Lower lobe of right lung (tissue), 2 donors: ENCODE measurements around the gene ZIC3. TPM values are rescaled to one million over a fixed set of nuclear protein-coding genes. Genes with fewer than 3 reads are reported as not detected.
"Not testable (repeated sequence)": the region's sequence is repeated elsewhere in the genome, so short reads cannot be mapped to it uniquely, and the experiment has no call there.

Source experiments
- ATAC-seq, 2 donors: fragments of 200-7000 bp; cut with Tn5 transposase; one replicate each; pipeline ENCODE4 v1.9.1; 2020 to 2022; ENCODE audit warnings: mild to moderate bottlenecking in 2 of 2, moderate library complexity in 2 of 2
- DNase-seq: peaks from one replicate; pipeline ENCODE4 v3.0.0-alpha.2; 2020
- H3K27ac ChIP-seq: fragments of 200-600 bp; one replicate; pipeline ENCODE4 v1.8.0; 2022
- H3K27me3 ChIP-seq: fragments of 200-600 bp; one replicate; pipeline ENCODE4 v1.8.0; 2022; ENCODE audit warnings: low read depth
- H3K36me3 ChIP-seq: fragments of 200-600 bp; one replicate; pipeline ENCODE4 v1.8.0; 2022; ENCODE audit warnings: mild to moderate bottlenecking
- H3K4me1 ChIP-seq: fragments of 200-600 bp; one replicate; pipeline ENCODE4 v1.8.0; 2022
- H3K4me3 ChIP-seq: fragments of 200-600 bp; one replicate; pipeline ENCODE4 v1.8.0; 2022; ENCODE audit warnings: mild to moderate bottlenecking
- H3K9me3 ChIP-seq: fragments of 200-600 bp; one replicate; pipeline ENCODE4 v1.8.0; 2022
- intact Hi-C: fragments of 100-400 bp; cut with DNase I; formaldehyde crosslinking; loops from one replicate; pipeline ENCODE4 v1.11.0; 2022
- total RNA-seq: library from RNA; stranded (reverse); fragmentation: NEBNext Ultra II Directional; extraction: Animal tissue kit (Norgen Biotek cat#: 25700); gene quantifications from one replicate; pipeline ENCODE4 v1.2.1, GENCODE V29; 2021
- TF ChIP-seq, protein P1 (sequence below): fragments of 200-600 bp; IDR thresholded peaks from one replicate; pipeline ENCODE4 v1.8.0; 2022; ENCODE audit warnings: antibody characterized with exemption, mild to moderate bottlenecking
- donor health status: DM: no; HTN: yes; CAD: no; lungs with severe emphysema.

Gene ZIC3
- total RNA-seq, 1 donor from 2014 or later = not detected

DNA sequence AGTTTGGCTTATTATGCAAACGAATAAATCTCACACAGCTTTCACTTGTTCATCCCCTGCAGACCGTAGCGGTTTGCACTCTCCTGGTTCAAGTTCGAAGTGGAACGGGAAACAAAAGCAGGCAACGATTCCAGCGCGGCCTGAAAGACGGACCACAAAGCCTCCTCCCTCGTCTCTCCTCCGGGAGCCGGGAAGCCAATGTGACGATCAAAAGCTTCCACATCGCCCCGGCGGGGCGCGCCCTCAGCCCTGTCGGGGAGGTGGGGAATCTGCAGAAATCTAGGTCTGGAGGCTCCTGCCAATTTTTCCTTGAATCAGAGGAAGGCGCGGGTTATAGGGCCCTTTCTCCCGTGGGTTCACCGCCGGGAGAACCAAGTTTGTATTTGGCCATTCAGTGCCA lies 16.9 kb upstream of the ZIC3 start:
- H3K36me3 ChIP-seq = no peaks in the 10 kb centered on the region
- TF ChIP-seq, protein P1, sequence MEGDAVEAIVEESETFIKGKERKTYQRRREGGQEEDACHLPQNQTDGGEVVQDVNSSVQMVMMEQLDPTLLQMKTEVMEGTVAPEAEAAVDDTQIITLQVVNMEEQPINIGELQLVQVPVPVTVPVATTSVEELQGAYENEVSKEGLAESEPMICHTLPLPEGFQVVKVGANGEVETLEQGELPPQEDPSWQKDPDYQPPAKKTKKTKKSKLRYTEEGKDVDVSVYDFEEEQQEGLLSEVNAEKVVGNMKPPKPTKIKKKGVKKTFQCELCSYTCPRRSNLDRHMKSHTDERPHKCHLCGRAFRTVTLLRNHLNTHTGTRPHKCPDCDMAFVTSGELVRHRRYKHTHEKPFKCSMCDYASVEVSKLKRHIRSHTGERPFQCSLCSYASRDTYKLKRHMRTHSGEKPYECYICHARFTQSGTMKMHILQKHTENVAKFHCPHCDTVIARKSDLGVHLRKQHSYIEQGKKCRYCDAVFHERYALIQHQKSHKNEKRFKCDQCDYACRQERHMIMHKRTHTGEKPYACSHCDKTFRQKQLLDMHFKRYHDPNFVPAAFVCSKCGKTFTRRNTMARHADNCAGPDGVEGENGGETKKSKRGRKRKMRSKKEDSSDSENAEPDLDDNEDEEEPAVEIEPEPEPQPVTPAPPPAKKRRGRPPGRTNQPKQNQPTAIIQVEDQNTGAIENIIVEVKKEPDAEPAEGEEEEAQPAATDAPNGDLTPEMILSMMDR = no peak
- H3K27me3 ChIP-seq = peaks cover 60% of the 10 kb centered on the region
- H3K4me1 ChIP-seq = no peaks in the 10 kb centered on the region
- no peak overlapping the region for H3K4me3 ChIP-seq
- intact Hi-C loops = no loop called here
- H3K9me3 ChIP-seq = no peaks in the 10 kb centered on the region
- ATAC-seq = no peak
- DNase-seq = no peak
- H3K27ac ChIP-seq = no peak overlapping the region

GRCh38 chrX:137549851-137550664 lies 15.9 kb upstream of the ZIC3 start:
- ATAC-seq (no peak), DNase-seq (no peak)
- H3K27ac ChIP-seq = no peak overlapping the region
- no peaks in the 10 kb centered on the region for H3K36me3 ChIP-seq
- TF ChIP-seq, protein P1 = no peak
- no peak overlapping the region for H3K4me3 ChIP-seq
- H3K4me1 ChIP-seq = no peaks in the 10 kb centered on the region
- H3K9me3 ChIP-seq = no peaks in the 10 kb centered on the region
- peaks cover 60% of the 10 kb centered on the region for H3K27me3 ChIP-seq
- intact Hi-C loops = no loop called here

DNA sequence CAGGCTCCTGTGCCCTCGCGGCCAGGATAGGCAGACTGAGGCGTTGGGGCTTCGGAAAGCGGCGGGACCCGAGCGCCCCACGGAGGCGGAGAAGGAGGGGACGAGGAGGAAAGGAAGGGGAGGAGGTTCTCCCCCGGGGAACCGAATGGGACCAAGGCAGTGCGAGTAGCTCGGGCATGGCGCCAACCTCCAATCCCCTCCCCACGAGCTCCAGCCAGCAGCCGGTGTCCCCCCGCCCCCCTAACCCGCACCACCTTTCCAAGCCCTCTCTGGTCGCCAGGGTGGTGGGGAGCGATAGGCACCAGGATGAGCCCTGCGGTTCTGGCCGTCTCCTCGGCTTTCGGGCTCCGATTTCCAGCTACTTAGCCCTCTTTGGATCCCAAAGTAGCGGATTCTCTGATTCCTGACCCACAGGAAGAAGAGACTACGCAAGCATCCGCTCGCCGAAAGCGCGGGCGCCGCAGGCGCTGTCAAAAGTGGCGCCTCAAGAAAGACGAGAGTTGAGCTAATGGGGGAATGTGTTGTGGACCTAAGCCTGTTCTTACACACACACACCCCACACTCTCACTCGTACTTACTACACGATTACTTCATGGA lies 15.2 kb upstream of the ZIC3 start:
- no peaks in the 10 kb centered on the region for H3K9me3 ChIP-seq
- H3K36me3 ChIP-seq = no peaks in the 10 kb centered on the region
- DNase-seq (no peak), ATAC-seq (no peak)
- H3K27me3 ChIP-seq = peaks cover 56% of the 10 kb centered on the region
- no peak overlapping the region for H3K27ac ChIP-seq
- TF ChIP-seq, protein P1 = no peak
- intact Hi-C loops = no loop called here
- H3K4me3 ChIP-seq = no peak overlapping the region
- H3K4me1 ChIP-seq = no peaks in the 10 kb centered on the region

- H3K4me3 ChIP-seq, ATAC-seq, H3K9me3 ChIP-seq, intact Hi-C loops, H3K27ac ChIP-seq, H3K4me1 ChIP-seq, H3K36me3 ChIP-seq, DNase-seq: not testable (repeated sequence)
- peaks cover 43% of the 10 kb centered on the region for H3K27me3 ChIP-seq
Measured at GRCh38 chrX:137552098-137552497, 13.8 kb upstream of the ZIC3 start.

DNA sequence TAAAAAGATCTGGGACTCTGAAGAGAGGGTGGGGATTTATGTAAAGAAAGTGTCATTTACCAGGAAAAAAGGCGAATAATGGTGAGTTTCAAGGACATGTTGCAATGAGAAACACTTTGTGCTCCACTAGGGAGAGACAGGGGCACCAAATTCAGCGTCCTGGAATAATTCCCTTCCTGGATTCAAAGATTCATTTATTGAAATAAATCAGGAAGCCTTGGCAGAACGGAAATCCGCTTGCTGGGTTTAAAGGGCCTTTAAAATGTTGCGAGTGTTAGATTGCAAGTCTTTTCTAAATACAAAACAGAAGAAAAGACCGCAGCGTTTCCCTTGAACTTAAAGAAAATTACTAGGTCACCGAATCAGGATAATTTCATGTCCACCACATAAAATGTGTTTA lies 3.8 kb upstream of the ZIC3 start:
- DNase-seq = no peak
- Histone ChIP-seq H3K27me3 (peaks cover 17% of the 10 kb centered on the region), H3K27ac (no peak overlapping the region), H3K4me1 (peaks cover 8% of the 10 kb centered on the region), H3K36me3 (no peaks in the 10 kb centered on the region), H3K9me3 (no peaks in the 10 kb centered on the region), H3K4me3 (no peak overlapping the region)
- intact Hi-C loops = no loop called here
- TF ChIP-seq, protein P1 = no peak
- ATAC-seq = no peak
